GM12891 (cell line): ENCODE results near the gene FARP2.

Source experiments
- PAX5 ChIP-seq: IDR thresholded peaks from 2 replicates; pipeline ENCODE4 v1.6.1; 2011; ENCODE audit warnings: low read length, moderate library complexity, mild to moderate bottlenecking; ENCODE audit not compliant: insufficient read depth, severe bottlenecking
- POLR2A ChIP-seq: IDR thresholded peaks from 2 replicates; pipeline ENCODE4 v1.6.1; 2011; ENCODE audit warnings: low read depth, low read length, control low read depth
- POLR2AphosphoS5 ChIP-seq: IDR thresholded peaks from 2 replicates; pipeline ENCODE4 v1.6.1; 2011; ENCODE audit warnings: low read depth, low read length, control low read depth
- POU2F2 ChIP-seq: IDR thresholded peaks from 2 replicates; pipeline ENCODE4 v1.6.1; 2011; ENCODE audit warnings: low read depth, mild to moderate bottlenecking, control low read depth, low read length, moderate library complexity
- SPI1 ChIP-seq: IDR thresholded peaks from 2 replicates; pipeline ENCODE4 v1.6.1; 2011; ENCODE audit warnings: low read depth, low read length, control low read depth
- TAF1 ChIP-seq: IDR thresholded peaks from 2 replicates; pipeline ENCODE4 v1.6.1; 2011; ENCODE audit warnings: low read depth, low read length, control low read depth

- TF ChIP-seq POLR2AphosphoS5 (no peak), POLR2A (no peak), SPI1 (no peak), TAF1 (no peak), POU2F2 (no peak), PAX5 (no peak)
Observed at GRCh38 chr2:241456546-241456945, 100.5 kb downstream of the FARP2 start.
